Esophagus squamous epithelium (tissue), 5 donors: ENCODE results near the gene GPR141. TPM values are rescaled to one million over a fixed set of nuclear protein-coding genes. Genes with fewer than 3 reads are reported as not detected.
"Not testable (repeated sequence)": the region's sequence is repeated elsewhere in the genome, so short reads cannot be mapped to it uniquely, and the experiment has no call there.

Experiments used
- DNase-seq: peaks from one replicate; lab custom pipeline; 2025; lab: John Stamatoyannopoulos, UW
- H3K27ac ChIP-seq, 4 donors: fragments of 200-600 bp; sonication (generic); one replicate each; pipeline ENCODE4 v1.5.1; 2016 to 2019; ENCODE audit warnings: mild to moderate bottlenecking in 1 of 4
- H3K27me3 ChIP-seq, 4 donors: fragments of 200-600 bp; sonication (generic); 1 replicate in 3 of 4; 2 replicates in 1 of 4; pipeline versions ENCODE4 v1.5.1 to v1.6.0; 2017 to 2021; ENCODE audit warnings: antibody characterized with exemption in 1 of 4
- H3K36me3 ChIP-seq, 3 donors: fragments of 200-600 bp; sonication (generic); one replicate each; pipeline ENCODE4 v1.5.1; 2016 to 2019
- H3K4me1 ChIP-seq, 3 donors: fragments of 200-600 bp; sonication (generic); one replicate each; pipeline ENCODE4 v1.5.1; 2017 to 2019
- H3K4me3 ChIP-seq, 4 donors: fragments of 200-600 bp; sonication (generic); 1 replicate in 3 of 4; 2 replicates in 1 of 4; pipeline ENCODE4 v1.5.1; 2016 to 2019; ENCODE audit warnings: mild to moderate bottlenecking in 2 of 4, moderate library complexity in 1 of 4
- H3K9me3 ChIP-seq, 3 donors: fragments of 200-600 bp; sonication (generic); one replicate each; pipeline ENCODE4 v1.5.1; 2016 to 2019
- CTCF ChIP-seq, 6 experiments: fragments of 450-650 bp in 4 of 6; fragments of 200-600 bp in 2 of 6; sonication (generic) in 2 of 6; IDR thresholded peaks; one replicate each; pipeline ENCODE4 v1.5.1; 2016 to 2019; ENCODE audit warnings: antibody characterized with exemption in 6 of 6, mild to moderate bottlenecking in 4 of 6, moderate library complexity in 4 of 6
- POLR2A ChIP-seq, 4 donors: fragments of 450-650 bp; IDR thresholded peaks; one replicate each; pipeline ENCODE4 v1.6.1; 2017; ENCODE audit warnings: antibody characterized with exemption in 4 of 4, mild to moderate bottlenecking in 4 of 4, moderate library complexity in 3 of 4
- WGBS, 2 donors: methylation state at CpG; one replicate each; pipeline ENCODE4 v1.1.5; 2018; 5-methylcytosine and 5-hydroxymethylcytosine counted together
- intact Hi-C: fragments of 100-400 bp; cut with DNase I; formaldehyde crosslinking; loops from one replicate; pipeline ENCODE4 v1.15.0; 2022
- total RNA-seq, 4 donors: library from RNA; depleted of rRNA; stranded (reverse); fragments of >200 nt; gene quantifications; one replicate each; pipeline ENCODE4 v1.1.0, GENCODE V29; 2016
- donor health status: DM: yes; HTN: yes; CAD: no.

Gene GPR141
- total RNA-seq, 4 donors from 2014 or later: 0.76 TPM; not detected in 3

- Histone ChIP-seq H3K9me3 (no peaks in the 10 kb centered on the region), H3K27ac (no peak overlapping the region), H3K4me3 (no peak overlapping the region), H3K27me3 (no peaks in the 10 kb centered on the region), H3K36me3 (no peaks in the 10 kb centered on the region), H3K4me1 (no peaks in the 10 kb centered on the region)
- no peak for TF ChIP-seq CTCF (IDR thresholded peaks at IDR 0.05)
- no peak for TF ChIP-seq POLR2A (IDR thresholded peaks at IDR 0.05)
- 93% methylated on average over 2 of the region's 2 CpGs for WGBS, 2 donors
- DNase-seq: no peak
- intact Hi-C loops: no loop called here
Observed at GRCh38 chr7:37698782-37699181, 15.2 kb downstream of the GPR141 start.

- no peaks in the 10 kb centered on the region for H3K36me3 ChIP-seq
- no peaks in the 10 kb centered on the region for H3K4me1 ChIP-seq
- intact Hi-C loops: no loop called here
- H3K27ac ChIP-seq: no peak overlapping the region
- DNase-seq: no peak
- no peaks in the 10 kb centered on the region for H3K27me3 ChIP-seq
- TF ChIP-seq POLR2A (IDR thresholded peaks at IDR 0.05) (no peak), CTCF (IDR thresholded peaks at IDR 0.05) (no peak)
- no peak overlapping the region for H3K4me3 ChIP-seq
- 18 to 47% methylated on average over 2 of the region's 2 CpGs for WGBS, 2 donors
- H3K9me3 ChIP-seq: no peaks in the 10 kb centered on the region
Observed at GRCh38 chr7:37701769-37702168, 18.2 kb downstream of the GPR141 start.

- DNase-seq: no peak
- TF ChIP-seq POLR2A (IDR thresholded peaks at IDR 0.05) (no peak), CTCF (IDR thresholded peaks at IDR 0.05) (no peak)
- H3K4me1 ChIP-seq: no peaks in the 10 kb centered on the region
- no peaks in the 10 kb centered on the region for H3K9me3 ChIP-seq
- intact Hi-C loops: no loop called here
- H3K27me3 ChIP-seq: no peaks in the 10 kb centered on the region
- H3K4me3 ChIP-seq: no peak overlapping the region
- no peaks in the 10 kb centered on the region for H3K36me3 ChIP-seq
- H3K27ac ChIP-seq: no peak overlapping the region
Observed at GRCh38 chr7:37703361-37703760, 19.8 kb downstream of the GPR141 start.

- H3K36me3 ChIP-seq, intact Hi-C loops, H3K9me3 ChIP-seq, H3K4me1 ChIP-seq, DNase-seq, H3K27ac ChIP-seq, H3K4me3 ChIP-seq, H3K27me3 ChIP-seq: not testable (repeated sequence)
- 70 to 71% methylated on average over 3 to 4 of the region's 4 CpGs for WGBS, 2 donors
Observed at GRCh38 chr7:37704328-37704833, 20.8 kb downstream of the GPR141 start.

GRCh38 chr7:37705976-37706375 lies 22.4 kb downstream of the GPR141 start:
- TF ChIP-seq CTCF (IDR thresholded peaks at IDR 0.05): no peak
- no peak for TF ChIP-seq POLR2A (IDR thresholded peaks at IDR 0.05)
- Histone ChIP-seq H3K4me3 (no peak overlapping the region), H3K9me3 (no peaks in the 10 kb centered on the region), H3K27ac (no peak overlapping the region), H3K27me3 (no peaks in the 10 kb centered on the region), H3K4me1 (no peaks in the 10 kb centered on the region), H3K36me3 (no peaks in the 10 kb centered on the region)
- intact Hi-C loops: no loop called here
- WGBS, 2 donors: 80 to 83% methylated on average over 5 to 6 of the region's 6 CpGs
- no peak for DNase-seq

- no peaks in the 10 kb centered on the region for H3K4me1 ChIP-seq
- TF ChIP-seq POLR2A (IDR thresholded peaks at IDR 0.05): no peak
- H3K27ac ChIP-seq: no peak overlapping the region
- no peaks in the 10 kb centered on the region for H3K27me3 ChIP-seq
- DNase-seq: no peak
- no peak overlapping the region for H3K4me3 ChIP-seq
- H3K36me3 ChIP-seq: no peaks in the 10 kb centered on the region
- WGBS, 2 donors: 44 to 53% methylated on average over 4 to 5 of the region's 5 CpGs
- intact Hi-C loops: no loop called here
- H3K9me3 ChIP-seq: no peaks in the 10 kb centered on the region
Observed at GRCh38 chr7:37706804-37707203, 23.2 kb downstream of the GPR141 start.
